OCI-LY7 (cell line): ENCODE data around the gene C17orf67.

Experiments
- CTCF ChIP-seq: fragments of 200-600 bp; sonication (generic); conservative IDR thresholded peaks from 2 replicates; pipeline ENCODE4 v1.5.1; 2014; ENCODE audit warnings: mild to moderate bottlenecking, antibody characterized with exemption, low read length, moderate library complexity, mixed read lengths
- EZH2phosphoT487 ChIP-seq: fragments of 200-600 bp; sonication (generic); IDR thresholded peaks from 2 replicates; pipeline ENCODE4 v1.6.1; 2018; ENCODE audit warnings: low read depth, borderline replicate concordance, mild to moderate bottlenecking, mixed run types, antibody characterized with exemption, low read length, moderate library complexity, mixed read lengths

GRCh38 chr17:56782338-56782737 lies 51.4 kb downstream of the C17orf67 start:
- TF ChIP-seq CTCF (no peak), EZH2phosphoT487 (no peak)
